DMS79 treated with DMSO at 0.1 percent for 48 hours (cell line): ENCODE data around the gene PLCL2.

Experiments used
- DNase-seq: peaks from one replicate; lab custom pipeline; 2025; lab: John Stamatoyannopoulos, UW

PLCL2 gene

GRCh38 chr3:17044855-17045254 is 160.1 kb downstream of the PLCL2 start:
- DNase-seq, result no peak

GRCh38 chr3:17045705-17046104 is 160.9 kb downstream of the PLCL2 start:
- DNase-seq, result no peak

- DNase-seq, result no peak
Measured at GRCh38 chr3:17046623-17047022, 161.9 kb downstream of the PLCL2 start.

GRCh38 chr3:17047162-17047561 is 162.4 kb downstream of the PLCL2 start:
- no peak for DNase-seq

DNA sequence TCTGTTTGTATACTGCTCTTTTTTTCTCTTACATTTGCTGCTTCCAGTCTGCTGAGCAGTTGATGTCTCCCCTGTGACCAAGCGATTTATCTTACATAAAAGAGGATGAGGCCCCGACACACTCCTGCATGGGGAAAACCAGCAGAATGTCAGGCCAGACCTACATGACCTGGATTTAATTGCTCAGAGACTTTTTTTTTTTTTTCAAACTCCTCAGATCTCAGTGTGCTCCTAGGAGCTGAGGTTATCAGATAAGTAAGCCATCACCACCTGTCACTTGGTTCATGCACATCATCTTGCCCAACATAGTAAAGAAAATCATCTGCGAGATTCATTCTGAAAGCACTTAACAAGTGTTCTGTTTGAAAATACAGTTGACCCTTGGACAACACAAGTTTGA is 163.1 kb downstream of the PLCL2 start:
- no peak for DNase-seq

- no peak for DNase-seq
Measured at GRCh38 chr3:17050071-17050470, 165.3 kb downstream of the PLCL2 start.

DNA sequence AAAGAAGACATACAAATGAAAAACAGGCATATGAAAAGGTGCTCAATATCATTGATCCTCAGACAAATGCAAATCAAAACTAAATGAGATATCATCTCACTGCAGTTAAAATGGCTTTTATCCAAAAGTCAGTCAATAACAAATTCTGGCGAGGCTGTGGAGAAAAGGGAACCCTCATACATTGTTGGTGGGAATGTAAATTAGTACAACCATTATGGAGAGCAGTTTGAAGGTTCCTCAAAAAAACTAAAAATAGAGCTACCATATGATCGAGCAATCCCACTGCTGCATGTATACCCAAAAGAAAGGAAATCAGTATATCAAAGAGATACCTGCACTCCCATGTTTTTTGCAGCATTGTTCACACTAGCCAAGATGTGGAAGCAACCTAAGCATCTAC is 165.8 kb downstream of the PLCL2 start:
- no peak for DNase-seq

DNA sequence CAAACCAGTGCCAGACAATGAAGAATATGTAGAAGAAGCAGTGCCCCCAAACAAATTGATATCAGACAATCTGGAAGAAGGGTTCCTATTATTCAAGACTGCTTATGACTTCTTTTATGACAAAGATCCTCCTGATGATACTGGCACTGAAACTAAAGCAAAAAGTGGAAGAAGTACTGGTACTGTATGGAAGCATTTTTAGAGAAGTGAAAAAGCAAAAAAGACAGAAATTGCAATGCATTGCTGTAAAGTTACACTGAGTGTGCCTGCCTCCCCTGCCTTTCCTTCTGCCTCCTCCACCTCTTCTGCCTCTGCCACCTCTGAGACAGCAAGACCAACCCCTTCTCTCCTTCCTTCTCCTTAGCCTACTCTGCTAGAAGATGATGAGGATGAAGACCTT is 167.6 kb downstream of the PLCL2 start:
- no peak for DNase-seq

DNA sequence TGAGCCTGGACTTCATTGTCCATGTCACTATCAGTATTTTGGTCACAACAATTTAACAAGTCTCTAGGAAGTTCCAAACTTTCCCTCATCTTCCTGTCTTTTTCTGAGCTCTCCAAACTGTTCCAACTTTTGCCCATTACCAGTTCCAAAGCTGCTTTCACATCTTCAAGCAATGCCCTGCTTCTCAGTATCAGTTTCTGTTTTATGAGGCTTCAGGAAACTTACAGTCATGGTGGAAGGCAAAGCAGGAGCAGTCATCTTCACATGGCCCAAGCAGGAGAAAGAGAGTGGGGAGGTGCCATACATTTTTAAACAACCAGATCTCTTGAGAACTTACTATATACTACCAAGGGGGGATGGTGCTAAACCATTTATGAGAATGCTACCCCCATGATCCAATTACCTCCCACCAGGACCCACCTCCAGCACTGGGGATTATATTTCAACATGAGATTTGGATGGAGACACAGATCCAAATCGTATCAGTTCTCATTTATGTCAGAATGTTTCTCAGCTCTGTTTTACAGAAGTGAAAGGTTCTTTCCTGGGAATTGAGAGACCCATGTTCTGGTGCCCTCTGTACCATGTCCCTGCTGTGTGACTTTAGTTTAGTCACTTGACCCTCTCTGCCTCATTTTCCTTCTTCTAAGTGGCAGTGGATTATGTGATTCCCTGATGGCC is 169.7 kb downstream of the PLCL2 start:
- DNase-seq, result no peak

GRCh38 chr3:17054982-17055343 is 170.2 kb downstream of the PLCL2 start:
- no peak for DNase-seq

GRCh38 chr3:17055374-17056276 is 170.9 kb downstream of the PLCL2 start:
- DNase-seq, result no peak

- no peak for DNase-seq
Measured at GRCh38 chr3:17057321-17057720, 172.6 kb downstream of the PLCL2 start.

DNA sequence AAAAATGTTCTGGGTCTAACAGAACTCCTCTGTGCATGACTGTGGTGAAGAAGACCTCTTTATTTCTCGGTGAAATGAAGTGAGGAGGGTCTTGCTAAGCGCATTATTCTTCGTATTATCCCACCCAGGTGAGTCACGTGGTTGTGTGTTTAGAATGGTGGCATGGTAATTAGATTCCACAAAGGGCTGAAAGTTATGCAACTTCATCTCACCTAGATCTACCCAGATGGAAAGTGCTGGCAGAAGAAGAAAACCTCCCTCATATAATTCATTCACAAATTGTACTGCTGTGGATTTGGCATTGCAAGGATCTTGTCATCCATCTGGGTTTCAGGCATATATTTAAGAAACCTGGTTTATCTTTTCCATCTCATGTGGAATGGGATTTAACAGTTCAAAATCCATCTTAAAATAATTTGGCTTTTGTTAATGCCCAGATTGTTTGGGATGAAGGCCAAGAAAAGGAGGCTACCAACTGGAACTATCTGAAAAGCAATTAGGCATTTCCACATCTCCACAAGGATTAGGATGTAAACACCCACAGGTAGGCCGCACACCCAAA is 175.3 kb downstream of the PLCL2 start:
- DNase-seq, result no peak

DNA sequence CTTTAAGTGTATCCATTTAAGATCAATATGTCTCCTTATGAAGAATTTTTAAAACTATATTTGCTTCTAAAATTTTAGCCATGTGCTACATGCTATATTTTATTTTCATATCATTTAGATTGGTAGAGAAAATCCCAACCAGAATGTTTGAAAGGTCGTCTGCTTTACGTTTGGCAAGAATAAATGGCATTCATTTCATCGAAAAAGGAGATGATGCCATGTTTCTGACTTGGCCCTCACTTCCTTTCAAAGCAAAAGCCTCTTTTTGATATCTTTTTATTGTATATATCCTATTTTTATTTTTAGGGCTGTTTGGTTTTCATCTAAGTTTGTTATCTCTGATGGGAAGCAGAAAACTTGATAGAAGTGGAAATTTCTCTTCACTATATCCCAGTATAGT is 176.2 kb downstream of the PLCL2 start:
- DNase-seq, result no peak

GRCh38 chr3:17062736-17063135 is 178.0 kb downstream of the PLCL2 start:
- no peak for DNase-seq

DNA sequence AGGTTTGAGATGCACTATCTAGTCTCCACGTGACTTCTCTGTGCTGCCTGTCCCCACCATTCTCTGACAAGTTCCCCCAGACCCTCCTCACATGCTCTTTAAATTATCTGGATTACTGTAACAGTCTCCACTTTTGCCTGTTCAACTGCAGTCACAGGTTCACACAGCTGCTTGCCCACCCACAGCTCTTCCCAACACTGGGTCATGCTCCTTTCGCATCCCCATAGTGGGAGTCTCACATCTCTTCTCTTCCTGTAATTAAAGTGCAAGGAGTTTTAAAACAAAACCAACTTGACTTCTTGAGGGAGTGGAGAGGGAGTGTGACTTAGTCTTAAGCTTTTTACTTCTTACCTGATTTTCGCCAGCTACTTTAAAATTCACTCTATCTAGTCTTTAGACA is 178.8 kb downstream of the PLCL2 start:
- DNase-seq, result no peak

GRCh38 chr3:17065315-17065714 is 180.6 kb downstream of the PLCL2 start:
- peak; percentile 2 for DNase-seq

DNA sequence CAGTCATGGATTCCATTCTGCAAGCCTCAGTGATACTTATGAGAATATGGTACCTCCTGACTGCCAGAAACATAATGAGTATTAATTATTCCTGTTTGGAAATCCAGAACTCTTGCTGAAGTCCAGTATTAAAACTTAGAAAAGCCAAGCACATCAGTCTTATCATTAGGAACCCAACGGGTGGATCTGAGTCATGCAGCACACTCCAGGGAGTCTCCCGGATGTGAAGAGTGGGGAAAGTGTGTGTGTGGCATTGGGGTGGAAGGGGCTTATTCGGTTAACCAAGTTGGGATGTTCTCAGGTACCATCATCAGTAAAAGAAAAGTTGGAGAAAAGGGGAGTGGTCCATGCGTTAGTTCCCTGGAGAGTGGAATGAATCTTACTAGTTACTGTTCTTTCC is 181.1 kb downstream of the PLCL2 start:
- DNase-seq, result no peak

GRCh38 chr3:17069754-17070153 is 185.0 kb downstream of the PLCL2 start:
- DNase-seq, result no peak

DNA sequence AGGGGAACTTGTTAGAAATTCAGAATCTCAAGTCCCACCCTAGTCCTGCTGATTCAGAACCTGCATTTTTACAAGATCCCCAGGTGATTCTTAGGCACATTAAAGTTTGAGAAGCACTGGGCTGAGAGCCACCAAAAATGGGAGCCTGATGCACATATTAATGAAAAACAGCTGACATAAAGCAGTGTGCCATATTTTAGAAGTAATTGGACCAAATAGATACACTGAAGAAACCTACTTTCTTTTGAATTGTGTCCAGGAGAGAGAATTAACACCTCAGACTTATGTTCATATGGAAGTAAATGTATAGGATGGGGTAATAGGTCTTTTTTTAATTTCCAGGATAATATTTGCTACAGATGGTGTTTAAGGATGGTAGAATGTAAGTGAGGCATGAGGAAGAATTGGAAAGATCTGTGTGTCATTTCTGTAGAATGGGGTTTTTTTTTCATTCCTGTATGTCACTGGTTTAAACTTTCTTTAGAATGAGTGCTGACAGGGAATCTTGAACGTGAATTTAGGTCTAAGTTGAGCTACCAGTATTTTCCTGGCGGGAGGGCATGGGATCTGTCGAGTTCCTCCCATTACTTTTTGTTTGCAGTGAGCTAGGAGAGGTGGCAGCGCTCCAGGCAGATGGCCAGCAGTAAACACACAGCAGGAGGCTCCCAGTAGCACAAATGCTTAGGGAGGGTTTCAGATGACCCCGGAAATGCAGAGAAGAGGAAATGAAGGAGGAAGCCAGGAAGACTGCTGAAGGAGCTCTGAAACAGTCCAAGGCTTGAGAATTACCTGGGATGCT is 185.6 kb downstream of the PLCL2 start:
- DNase-seq, result no peak

DNA sequence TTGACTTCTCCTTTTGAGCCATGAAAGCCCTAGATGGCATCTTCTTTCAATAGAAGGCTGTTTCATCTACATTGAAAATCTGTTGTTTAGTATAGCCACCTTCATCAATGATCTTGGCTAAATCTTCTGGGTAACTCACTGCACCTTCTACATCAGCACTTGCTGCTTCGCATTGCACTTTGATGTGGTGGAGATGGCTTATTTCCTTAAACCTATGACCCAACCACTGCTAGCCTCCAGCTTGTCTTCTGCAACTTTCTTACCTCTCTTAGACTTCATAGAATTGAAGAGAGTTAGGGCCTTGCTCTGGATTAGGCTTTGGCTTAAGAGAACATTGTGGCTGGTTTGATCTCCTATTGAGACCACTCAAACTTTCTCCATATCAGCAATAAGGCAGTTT is 189.8 kb downstream of the PLCL2 start:
- DNase-seq, result no peak

DNA sequence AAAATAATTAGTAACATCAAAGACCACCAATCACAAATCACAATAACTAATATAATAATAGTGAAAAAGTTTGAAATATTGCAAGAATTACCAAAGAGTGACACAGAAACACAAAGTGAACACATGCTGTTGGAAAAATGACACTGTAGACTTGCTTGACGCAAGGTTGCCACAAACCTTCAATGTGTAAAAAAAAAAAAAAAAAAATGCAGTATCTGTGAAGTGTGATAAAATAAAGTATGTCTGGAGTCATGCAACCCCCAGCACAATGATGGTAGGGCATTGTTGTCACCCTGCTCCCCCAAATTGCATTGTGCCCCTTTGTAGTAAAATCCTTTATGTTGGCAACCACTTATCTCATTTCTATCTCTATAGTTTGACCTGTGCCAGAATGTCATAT is 190.6 kb downstream of the PLCL2 start:
- no peak for DNase-seq
